Ovary (tissue), 3 donors: ENCODE measurements around the gene FRA10AC1.

ENCODE experiments used
- EP300 ChIP-seq: sonication (generic); formaldehyde crosslinking; IDR thresholded peaks from one replicate; pipeline ENCODE4 v1.6.1; 2017; ENCODE audit warnings: antibody characterized with exemption
- TF ChIP-seq, protein P1 (sequence below), 3 donors: fragments of 450-650 bp in 2 of 3; fragments of 200-600 bp in 1 of 3; IDR thresholded peaks; one replicate each; pipeline versions ENCODE4 v1.5.1 to v1.8.0; 2016 to 2022; ENCODE audit warnings: antibody characterized with exemption in 3 of 3, mild to moderate bottlenecking in 1 of 3
- donor health status: DM: no; HTN: no; CAD: no.

DNA sequence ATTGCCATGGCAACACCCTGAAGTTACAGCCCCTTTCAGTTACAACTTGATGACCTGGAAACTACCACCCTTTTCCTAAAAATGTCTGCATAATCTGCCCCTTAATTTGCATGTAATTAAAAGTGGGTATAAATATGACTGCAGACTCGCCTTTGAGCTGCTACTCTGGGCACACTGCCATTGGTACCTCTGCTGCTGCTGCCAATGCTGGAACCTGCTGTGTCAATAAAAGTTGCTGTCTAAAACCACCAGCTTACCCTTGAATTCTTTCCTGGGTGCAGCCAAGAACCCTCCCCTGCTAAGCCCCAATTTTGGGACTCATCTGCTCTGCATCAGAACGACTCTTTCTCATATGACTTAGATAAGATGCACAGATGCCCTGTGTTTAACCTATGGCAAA is 10.2 kb upstream of the FRA10AC1 start:
- TF ChIP-seq, protein P1, sequence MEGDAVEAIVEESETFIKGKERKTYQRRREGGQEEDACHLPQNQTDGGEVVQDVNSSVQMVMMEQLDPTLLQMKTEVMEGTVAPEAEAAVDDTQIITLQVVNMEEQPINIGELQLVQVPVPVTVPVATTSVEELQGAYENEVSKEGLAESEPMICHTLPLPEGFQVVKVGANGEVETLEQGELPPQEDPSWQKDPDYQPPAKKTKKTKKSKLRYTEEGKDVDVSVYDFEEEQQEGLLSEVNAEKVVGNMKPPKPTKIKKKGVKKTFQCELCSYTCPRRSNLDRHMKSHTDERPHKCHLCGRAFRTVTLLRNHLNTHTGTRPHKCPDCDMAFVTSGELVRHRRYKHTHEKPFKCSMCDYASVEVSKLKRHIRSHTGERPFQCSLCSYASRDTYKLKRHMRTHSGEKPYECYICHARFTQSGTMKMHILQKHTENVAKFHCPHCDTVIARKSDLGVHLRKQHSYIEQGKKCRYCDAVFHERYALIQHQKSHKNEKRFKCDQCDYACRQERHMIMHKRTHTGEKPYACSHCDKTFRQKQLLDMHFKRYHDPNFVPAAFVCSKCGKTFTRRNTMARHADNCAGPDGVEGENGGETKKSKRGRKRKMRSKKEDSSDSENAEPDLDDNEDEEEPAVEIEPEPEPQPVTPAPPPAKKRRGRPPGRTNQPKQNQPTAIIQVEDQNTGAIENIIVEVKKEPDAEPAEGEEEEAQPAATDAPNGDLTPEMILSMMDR (IDR thresholded peaks at IDR 0.05): no peak
- no peak for TF ChIP-seq EP300
